Activated CD4-positive, alpha-beta T cell treated with anti-CD3 and anti-CD28 coated beads, Interleukin-2, amount 50 U/mL, for 4 hours (primary cell): ENCODE data around the gene STIM1.
A peak's percentile ranks its signal among the peaks of the same experiment; 100 is the strongest.
"Not testable (repeated sequence)": the region's sequence is repeated elsewhere in the genome, so short reads cannot be mapped to it uniquely, and the experiment has no call there.

Source experiments
- DNase-seq, 2 experiments: peaks; one replicate each; pipeline ENCODE4 v3.0.0-alpha.2; 2020

The STIM1 gene

GRCh38 chr11:3854977-3855807 lies at the start of gene STIM1:
Gene STIM1, plus strand, starts transcription at chr11:3855664. Its CDS starts 607 bp downstream, at chr11:3856271.
- peak; percentile 96 to 98 for DNase-seq

DNA sequence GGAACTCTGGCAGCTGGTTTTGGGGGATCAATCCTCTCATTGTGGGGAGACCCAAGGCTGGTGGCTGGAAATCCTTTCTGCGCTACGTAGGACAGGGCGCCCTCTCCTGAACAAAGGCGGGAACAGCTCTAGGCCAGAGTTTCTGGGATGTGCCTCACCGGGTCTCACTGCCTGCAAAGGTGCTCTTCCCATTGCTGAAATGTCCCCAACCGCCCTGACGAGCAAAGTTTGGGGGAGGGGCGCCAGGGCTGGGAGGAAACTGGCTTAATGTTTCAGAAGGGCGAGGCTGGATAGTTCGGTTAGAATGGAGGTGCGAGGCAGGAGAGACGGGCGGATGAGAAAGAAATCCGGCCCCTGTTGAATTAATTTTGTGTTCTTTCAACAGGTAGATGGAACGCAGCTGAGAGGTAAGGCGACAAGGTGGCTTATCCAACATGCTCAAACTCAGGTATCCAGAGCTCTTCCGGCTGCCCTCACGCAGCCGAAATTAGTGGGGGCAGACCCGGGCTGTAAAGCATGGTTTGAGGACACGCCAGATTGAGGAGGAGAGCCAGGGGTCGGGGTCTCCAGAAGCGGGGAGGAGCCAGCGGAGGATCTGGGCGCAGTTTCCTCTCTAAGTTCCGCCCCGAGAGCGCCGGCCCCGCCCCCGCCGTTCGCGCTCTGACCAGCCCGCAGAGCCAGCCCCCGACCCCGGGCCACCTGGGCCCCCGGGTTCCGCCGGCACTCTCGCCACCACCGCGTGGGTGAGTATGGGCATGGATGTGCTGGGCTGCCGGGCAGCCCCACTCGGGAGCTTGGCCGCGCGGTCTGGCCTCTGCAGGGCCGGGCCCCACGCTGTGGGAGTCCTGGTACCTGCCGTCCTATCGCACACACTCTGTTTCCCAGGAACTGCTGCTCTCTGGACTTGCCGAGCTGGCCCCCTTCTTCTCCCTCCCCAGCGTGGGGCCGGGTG lies 47.3 kb upstream of the STIM1 start, which contains the start of gene PGAP2:
Gene PGAP2 (plus strand): TSS at position 652 of the 952 bp plus-strand sequence. CDS start 2,700 bp downstream, outside the sequence.
- peak; percentile 40 to 42 for DNase-seq

GRCh38 chr11:3808861-3809623 lies 46.4 kb upstream of the STIM1 start:
- DNase-seq: peak in 1 of 2 experiments; percentile 28

GRCh38 chr11:3809624-3809928 lies 45.9 kb upstream of the STIM1 start:
- no peak for DNase-seq

- no peak for DNase-seq
These were observed 45.0 kb upstream of the STIM1 start for GRCh38 chr11:3810446-3810845.

- DNase-seq: no peak
These were observed 44.5 kb upstream of the STIM1 start for GRCh38 chr11:3810951-3811350.

- DNase-seq: not testable (repeated sequence)
These were observed 40.6 kb upstream of the STIM1 start for GRCh38 chr11:3814832-3815231.

GRCh38 chr11:3815845-3816244 lies 39.6 kb upstream of the STIM1 start:
- DNase-seq: no peak

DNA sequence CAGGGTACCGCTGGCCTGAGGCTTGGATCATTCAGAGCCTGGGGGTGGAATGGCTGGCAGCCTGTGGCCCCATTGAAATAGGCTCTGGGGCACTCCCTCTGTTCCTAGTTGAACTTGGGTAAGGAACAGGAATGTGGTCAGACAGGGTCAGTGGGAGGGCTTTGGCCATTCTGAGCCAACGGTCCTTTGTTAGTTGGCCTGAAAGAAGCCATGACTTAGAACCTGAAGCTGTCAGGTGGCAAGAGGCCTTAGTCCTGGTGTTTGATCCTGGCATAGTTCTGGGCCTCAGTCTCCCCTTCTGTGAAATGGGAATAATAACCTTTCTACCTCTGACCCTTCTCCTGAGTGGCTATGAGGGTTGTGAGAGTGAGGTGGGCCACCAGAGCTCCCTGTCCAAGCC lies 38.8 kb upstream of the STIM1 start:
- DNase-seq: no peak

DNA sequence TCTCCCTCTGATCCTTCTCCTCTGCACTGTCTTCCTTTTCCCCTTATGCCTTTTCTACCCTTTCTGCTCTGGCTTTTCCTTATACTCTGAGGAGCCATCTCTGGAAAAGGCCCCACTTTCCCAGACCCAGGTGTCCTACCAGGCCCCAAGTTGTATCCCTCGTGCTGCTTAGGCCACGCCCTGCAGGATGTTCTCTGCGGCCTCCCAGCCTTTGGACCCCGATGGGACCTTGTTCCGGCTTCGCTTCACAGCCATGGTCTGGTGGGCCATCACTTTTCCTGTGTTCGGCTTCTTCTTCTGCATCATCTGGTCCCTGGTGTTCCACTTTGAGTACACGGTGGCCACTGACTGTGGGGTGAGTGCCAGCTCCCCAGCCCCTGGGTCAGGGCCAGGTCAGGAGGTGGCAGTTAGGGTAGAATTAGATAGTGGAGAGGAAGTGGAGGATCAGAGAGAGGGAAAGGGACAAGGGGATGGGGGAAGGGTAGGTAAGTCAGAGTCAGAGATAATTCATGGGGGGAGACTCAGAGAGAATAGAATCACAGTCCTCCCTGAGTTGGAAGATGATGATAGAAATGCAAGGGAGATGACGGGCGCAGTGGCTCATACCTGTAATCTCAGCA lies 38.2 kb upstream of the STIM1 start:
- no peak for DNase-seq

DNA sequence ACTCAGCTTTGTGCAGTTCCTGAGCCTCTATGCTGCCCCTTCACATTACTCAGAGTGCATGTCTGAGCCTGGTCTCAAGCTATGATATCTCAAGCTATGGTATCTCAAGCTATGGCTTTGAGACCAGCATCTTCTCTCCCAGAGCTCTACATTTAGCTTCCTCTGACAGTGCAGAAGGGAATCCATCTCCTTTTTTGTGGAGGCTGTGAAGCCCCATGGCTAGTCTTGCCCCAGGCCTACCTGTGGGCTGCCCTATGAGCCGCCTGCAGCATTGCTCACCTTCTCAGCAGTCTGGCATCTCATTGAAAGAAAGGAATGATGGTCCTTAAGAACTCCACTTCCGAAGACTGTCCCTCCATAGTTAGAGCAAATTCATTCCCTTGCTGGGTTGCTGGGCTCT lies 34.5 kb upstream of the STIM1 start:
- no peak for DNase-seq

- DNase-seq: no peak
These were observed 33.2 kb upstream of the STIM1 start for GRCh38 chr11:3822312-3822711.

- DNase-seq: no peak
These were observed 32.2 kb upstream of the STIM1 start for GRCh38 chr11:3823303-3823702.

DNA sequence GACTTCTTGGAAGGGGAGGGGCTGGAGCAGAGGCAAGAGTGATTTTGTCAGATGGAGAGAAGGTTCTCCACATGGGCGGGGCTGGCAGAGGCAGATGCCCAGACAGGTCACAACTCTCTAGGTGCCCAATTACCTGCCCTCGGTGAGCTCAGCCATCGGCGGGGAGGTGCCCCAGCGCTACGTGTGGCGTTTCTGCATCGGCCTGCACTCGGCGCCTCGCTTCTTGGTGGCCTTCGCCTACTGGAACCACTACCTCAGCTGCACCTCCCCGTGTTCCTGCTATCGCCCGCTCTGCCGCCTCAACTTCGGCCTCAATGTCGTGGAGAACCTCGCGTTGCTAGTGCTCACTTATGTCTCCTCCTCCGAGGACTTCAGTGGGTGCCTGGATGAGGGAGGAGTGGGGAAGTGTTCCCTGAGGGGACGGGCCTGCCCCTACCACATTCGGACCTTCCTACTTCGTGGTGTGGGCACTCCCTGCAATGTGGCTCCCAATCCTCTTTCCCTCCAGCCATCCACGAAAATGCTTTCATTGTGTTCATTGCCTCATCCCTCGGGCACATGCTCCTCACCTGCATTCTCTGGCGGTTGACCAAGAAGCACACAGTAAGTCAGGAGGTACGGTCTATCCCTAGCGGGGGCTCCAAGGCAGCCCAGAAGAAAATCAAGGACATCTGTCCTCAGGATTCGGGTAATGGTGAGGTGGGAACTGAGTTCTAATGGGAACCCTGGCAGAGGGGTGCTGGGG lies 31.5 kb upstream of the STIM1 start:
- DNase-seq: no peak

- peak; percentile 84 to 85 for DNase-seq
These were observed 30.6 kb upstream of the STIM1 start for GRCh38 chr11:3824714-3825472.

GRCh38 chr11:3825473-3826154 lies 29.9 kb upstream of the STIM1 start:
- DNase-seq: no peak

DNA sequence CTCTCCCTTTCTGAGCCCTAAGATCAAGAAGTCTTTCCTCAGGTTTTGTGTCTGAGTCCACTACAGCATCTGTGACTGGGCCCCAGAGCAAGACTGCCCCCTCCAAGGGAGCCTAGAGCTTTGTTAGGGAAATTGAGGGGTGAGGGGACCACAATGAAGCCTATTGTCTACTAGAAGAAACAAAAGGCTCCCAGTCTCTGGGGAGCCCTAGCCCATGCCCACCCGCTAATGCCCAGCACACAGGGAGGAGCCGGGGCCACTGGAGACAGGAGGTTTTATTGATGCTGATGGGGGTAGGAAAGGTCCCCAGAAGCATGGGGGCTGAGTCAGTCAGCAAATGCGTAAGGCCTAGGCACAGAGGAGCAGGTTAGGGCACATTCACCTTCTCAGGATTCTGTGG lies 28.7 kb upstream of the STIM1 start:
- no peak for DNase-seq

DNA sequence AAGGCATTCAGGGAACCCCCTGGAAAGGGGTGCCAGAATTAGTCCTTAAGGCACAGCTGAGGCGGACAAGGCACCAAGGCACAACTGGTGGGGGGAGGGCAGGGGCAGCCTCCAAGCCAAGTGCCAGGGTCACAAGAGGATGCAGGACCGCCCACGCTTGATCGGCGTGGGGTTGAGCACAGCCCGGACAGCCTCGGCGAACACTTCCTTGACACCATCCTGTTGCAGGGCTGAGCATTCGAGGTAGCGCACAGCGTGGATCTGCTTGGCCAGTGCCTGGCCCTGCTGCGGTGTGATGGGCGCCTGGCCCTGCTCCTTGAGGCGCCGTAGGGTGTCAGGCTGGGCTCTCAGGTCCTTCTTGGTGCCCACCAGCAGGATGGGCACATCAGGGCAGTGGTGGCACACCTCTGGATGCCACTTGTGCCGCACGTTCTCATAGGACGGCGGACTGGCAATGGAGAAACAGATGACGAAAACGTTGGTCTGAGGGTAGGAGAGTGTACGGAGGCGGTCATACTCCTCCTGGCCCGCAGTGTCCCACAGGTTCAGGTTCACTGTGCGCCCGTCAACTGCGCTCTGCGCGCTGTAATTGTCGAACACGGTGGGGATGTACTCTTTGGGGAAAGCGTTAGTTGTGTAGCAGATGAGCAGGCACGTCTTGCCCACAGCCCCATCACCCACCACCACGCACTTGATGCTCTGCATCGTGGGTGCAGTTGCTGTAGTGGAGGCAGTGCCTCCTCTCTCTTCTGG lies 27.9 kb upstream of the STIM1 start:
- no peak for DNase-seq

DNA sequence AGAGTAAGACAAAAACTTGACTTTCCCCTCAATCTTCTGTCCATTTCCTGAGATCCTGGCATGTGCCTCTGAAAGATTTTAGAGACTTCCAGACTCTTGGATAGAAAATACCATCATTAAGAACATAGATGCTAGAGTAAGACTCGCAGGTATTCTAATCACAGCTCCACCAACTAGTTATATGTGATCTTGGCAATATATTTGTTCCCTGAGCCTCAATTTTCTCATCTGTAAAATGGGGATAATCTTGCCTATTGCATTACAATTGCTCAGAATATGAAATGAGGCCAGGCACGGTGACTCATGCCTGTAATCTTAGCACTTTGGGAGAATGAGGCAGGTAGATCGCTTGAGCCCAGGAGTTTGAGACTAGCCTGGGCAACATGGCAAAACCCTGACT lies 25.4 kb upstream of the STIM1 start:
- DNase-seq: no peak

DNA sequence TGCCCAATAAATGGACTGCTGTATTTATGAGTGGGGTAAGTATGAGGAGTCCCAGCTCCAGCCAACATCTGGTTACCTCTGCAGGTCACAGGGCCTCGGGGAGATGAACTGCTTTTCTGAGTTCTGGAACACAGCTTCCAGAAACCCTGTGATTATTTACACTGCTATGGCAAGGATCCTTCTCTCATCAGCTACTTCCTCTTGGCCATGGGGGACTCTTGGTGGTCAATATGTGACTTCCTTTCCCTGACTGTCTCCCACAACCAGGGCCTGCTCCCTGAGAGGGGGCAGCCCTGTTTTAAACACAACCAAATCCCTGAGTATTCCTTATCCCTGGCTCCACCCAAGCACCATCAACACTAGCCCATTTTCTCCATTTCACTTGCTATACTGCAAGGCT lies 24.7 kb upstream of the STIM1 start:
- no peak for DNase-seq
